D721Med (cell line): Measurements from ENCODE around the gene TTC24.

ENCODE experiments used
- DNase-seq: peaks from one replicate; pipeline ENCODE4 v3.0.0; 2011; ENCODE audit warnings: low spot score; ENCODE audit not compliant: insufficient read length
- FAIRE-seq: peaks from 2 replicates; lab custom pipeline; 2011; peaks lifted over from hg19 to GRCh38; lab: Jason Lieb, UNC
- TF ChIP-seq, protein P1 (sequence below): IDR thresholded peaks from 2 replicates; pipeline ENCODE4 v1.5.1; 2012; ENCODE audit warnings: mild to moderate bottlenecking, control low read depth; ENCODE audit not compliant: insufficient read depth; ENCODE audit errors: missing control alignments

TTC24 gene

DNA sequence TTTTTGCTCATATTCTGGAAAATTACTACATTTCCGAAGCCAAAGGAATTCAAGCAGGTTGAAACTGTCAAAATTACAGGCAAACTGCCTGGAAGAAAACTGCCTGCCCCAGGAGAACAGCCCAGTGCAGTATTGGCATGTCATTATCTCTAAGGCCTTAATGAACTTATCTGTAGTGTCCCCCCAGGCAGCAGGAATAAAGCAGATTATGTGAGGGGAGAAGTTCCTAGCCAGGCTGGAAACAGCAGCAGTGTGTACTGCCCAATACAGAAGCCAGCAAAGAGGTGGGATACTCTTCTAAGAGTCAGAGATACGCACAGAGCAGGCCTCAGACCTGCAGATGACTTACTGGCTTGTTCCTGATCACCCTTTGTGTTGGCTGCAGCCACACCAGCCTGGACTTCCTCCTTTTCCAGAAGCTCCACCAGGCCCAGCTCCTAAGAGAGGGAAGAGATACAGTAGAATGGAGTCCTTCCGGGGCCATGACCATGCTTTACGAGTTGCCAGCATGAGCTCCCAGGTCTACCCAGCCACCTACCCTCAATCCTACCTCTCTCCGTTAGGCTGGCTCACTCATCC, 18.8 kb upstream of the TTC24 start:
- FAIRE-seq (no peak), DNase-seq (no peak)
- TF ChIP-seq, protein P1, sequence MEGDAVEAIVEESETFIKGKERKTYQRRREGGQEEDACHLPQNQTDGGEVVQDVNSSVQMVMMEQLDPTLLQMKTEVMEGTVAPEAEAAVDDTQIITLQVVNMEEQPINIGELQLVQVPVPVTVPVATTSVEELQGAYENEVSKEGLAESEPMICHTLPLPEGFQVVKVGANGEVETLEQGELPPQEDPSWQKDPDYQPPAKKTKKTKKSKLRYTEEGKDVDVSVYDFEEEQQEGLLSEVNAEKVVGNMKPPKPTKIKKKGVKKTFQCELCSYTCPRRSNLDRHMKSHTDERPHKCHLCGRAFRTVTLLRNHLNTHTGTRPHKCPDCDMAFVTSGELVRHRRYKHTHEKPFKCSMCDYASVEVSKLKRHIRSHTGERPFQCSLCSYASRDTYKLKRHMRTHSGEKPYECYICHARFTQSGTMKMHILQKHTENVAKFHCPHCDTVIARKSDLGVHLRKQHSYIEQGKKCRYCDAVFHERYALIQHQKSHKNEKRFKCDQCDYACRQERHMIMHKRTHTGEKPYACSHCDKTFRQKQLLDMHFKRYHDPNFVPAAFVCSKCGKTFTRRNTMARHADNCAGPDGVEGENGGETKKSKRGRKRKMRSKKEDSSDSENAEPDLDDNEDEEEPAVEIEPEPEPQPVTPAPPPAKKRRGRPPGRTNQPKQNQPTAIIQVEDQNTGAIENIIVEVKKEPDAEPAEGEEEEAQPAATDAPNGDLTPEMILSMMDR = no peak

- DNase-seq = no peak
- TF ChIP-seq, protein P1 = no peak
- no peak for FAIRE-seq
Observed at GRCh38 chr1:156565519-156565918, 14.0 kb upstream of the TTC24 start.

- TF ChIP-seq, protein P1 = no peak
- DNase-seq (no peak), FAIRE-seq (no peak)
Observed at GRCh38 chr1:156566436-156566835, 13.1 kb upstream of the TTC24 start.

DNA sequence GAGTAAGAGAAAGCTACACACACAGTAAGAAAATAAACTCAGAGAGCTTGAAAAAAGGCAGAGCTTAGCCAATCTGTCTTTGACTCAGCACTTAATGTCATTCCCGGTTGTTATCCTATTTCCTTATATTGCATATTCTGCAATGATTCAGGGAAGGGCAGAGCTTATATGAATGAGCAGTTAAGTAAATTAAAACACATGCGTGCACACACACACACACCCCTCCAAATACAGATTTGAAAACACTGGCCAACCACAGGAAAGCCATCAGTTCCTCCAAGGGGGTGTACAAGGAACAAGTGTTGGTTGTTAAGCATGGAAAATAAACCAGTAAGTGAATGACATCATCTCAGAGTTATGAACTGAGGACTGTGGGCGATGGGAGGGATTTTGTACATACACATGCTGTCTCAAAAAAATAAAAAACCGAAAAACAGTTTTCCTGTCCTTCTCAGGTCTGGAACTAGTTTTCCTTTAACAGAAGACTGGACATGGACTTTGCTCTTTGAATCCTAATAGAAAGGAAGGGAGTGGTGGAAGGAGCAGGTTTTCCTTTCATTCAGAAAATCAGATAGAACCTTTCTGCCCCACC, 8.2 kb upstream of the TTC24 start:
- TF ChIP-seq, protein P1 = no peak
- DNase-seq = no peak
- FAIRE-seq = no peak

- DNase-seq (peak; percentile 100), FAIRE-seq (no peak)
- TF ChIP-seq, protein P1 = no peak
Observed at GRCh38 chr1:156571919-156572662, 7.4 kb upstream of the TTC24 start, which contains the start of gene IQGAP3. Gene IQGAP3 (minus strand): TSS chr1:156572565. CDS start chr1:156572529, 36 bp downstream.

DNA sequence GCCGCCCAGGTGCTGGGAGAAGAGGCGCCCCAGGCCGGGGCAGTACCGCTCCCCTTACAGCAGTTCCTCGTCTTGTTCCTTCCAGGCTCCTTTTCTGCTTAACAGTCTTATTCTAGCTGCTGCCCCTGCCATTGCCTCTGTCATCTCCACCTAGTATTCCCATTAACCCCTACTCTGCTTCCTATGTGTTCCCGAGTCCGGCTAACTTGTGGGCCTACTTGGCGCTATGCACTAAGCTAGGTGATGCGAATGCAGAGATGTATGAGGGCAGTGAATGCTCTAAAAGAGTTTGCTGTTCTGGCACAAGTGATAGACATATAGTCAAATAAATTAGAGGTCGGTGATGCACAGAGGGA, 6.9 kb upstream of the TTC24 start:
- DNase-seq (no peak), FAIRE-seq (no peak)
- TF ChIP-seq, protein P1 = no peak
